Right atrium auricular region (tissue), 2 donors: ENCODE data around the gene GRIK4. TPM values are rescaled to one million over a fixed set of nuclear protein-coding genes. Genes with fewer than 3 reads are reported as not detected.
"Not testable (repeated sequence)": the region's sequence is repeated elsewhere in the genome, so short reads cannot be mapped to it uniquely, and the experiment has no call there.

Experiments used
- DNase-seq: peaks from one replicate; pipeline ENCODE4 v3.0.0-alpha.2; 2019; ENCODE audit warnings: low spot score
- H3K27ac ChIP-seq, 2 donors: fragments of 200-600 bp; sonication (generic); 1 replicate in 1 of 2; 2 replicates in 1 of 2; pipeline ENCODE4 v1.5.1; 2016 to 2019
- H3K27me3 ChIP-seq, 2 donors: fragments of 200-600 bp; sonication (generic); one replicate each; pipeline versions ENCODE4 v1.5.1 to v1.6.0; 2017 to 2019
- H3K36me3 ChIP-seq: fragments of 200-600 bp; sonication (generic); one replicate; pipeline ENCODE4 v1.5.1; 2016
- H3K4me1 ChIP-seq, 2 donors: fragments of 200-600 bp; sonication (generic); one replicate each; pipeline versions ENCODE4 v1.5.1 to v1.6.0; 2017 to 2019
- H3K4me3 ChIP-seq, 2 donors: fragments of 200-600 bp; sonication (generic); 1 replicate in 1 of 2; 2 replicates in 1 of 2; pipeline ENCODE4 v1.5.1; 2017 to 2019; ENCODE audit warnings: mild to moderate bottlenecking in 1 of 2, moderate library complexity in 1 of 2
- H3K9me3 ChIP-seq, 2 donors: fragments of 200-600 bp; sonication (generic); one replicate each; pipeline ENCODE4 v1.5.1; 2019
- CTCF ChIP-seq, 2 donors: fragments of 200-600 bp; sonication (generic); IDR thresholded peaks; one replicate each; pipeline ENCODE4 v1.5.1; 2019; ENCODE audit warnings: antibody characterized with exemption in 2 of 2
- total RNA-seq, 2 donors: library from RNA; depleted of rRNA; stranded (reverse); fragments of >200 nt; gene quantifications; one replicate each; pipeline ENCODE4 v1.1.0, GENCODE V29; 2016

Gene GRIK4
- total RNA-seq, 2 donors from 2014 or later, result 0.04 to 0.30 TPM

DNA sequence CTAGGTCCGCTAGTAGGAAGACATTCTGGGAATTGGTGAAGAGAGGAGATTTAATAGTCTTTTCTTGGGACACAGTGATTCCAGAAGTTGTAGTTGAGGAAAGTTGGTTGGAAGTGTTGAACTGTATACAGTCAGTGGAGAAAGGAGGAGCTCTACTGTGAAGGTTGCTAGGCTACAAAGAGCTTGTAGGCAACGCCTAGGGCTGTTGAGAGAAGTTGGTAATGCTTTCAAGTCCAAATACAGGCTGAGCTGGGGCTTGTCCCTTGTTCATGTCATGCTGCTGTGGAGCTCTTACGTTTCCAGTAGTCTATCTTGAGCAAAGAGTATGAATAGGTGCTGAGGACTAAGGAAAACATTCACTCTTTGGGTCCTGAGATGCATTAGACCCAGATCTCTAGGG lies 513.4 kb downstream of the GRIK4 start:
- Histone ChIP-seq H3K4me3 (peak overlapping the region; percentile 94 to 95), H3K27me3 (no peaks in the 10 kb centered on the region), H3K27ac (peak overlapping the region; percentile 89 to 91), H3K9me3 (no peaks in the 10 kb centered on the region), H3K4me1 (peaks cover 0 to 31% of the 10 kb centered on the region in 2 donors), H3K36me3 (no peaks in the 10 kb centered on the region)
- no peak for TF ChIP-seq CTCF (IDR thresholded peaks at IDR 0.05)
- DNase-seq, result no peak

DNA sequence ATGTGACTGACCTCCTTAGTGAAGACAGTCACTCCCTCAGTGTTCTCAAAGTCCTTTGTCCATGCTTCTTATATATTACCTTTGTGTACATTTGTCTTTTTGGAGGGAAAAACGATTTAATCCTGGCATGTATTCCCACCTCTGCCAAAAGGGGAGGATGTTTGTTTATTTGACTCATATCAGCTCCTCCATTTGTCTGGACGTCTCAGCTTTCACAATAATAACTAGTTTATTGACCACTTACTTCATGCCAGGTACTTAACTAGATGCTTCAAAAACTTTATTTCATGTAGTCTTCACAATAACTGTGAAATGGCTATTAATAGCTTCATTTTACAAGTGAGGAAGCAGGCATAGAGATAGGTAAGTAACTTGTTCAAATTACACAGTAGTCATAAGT lies 517.6 kb downstream of the GRIK4 start:
- Histone ChIP-seq H3K27ac (peak overlapping the region in 1 of 2 donors; percentile 67), H3K4me1 (peaks cover 0 to 31% of the 10 kb centered on the region in 2 donors), H3K9me3 (no peaks in the 10 kb centered on the region)

GRCh38 chr11:121029813-121030445 lies 518.4 kb downstream of the GRIK4 start:
- H3K4me1 ChIP-seq, result peaks cover 0 to 24% of the 10 kb centered on the region in 2 donors
- H3K27ac ChIP-seq, result peak overlapping the region; percentile 43 to 67
- TF ChIP-seq CTCF (IDR thresholded peaks at IDR 0.05), result no peak
- no peaks in the 10 kb centered on the region for H3K27me3 ChIP-seq
- DNase-seq, result no peak
- H3K36me3 ChIP-seq, result no peaks in the 10 kb centered on the region
- H3K4me3 ChIP-seq, result no peak overlapping the region
- H3K9me3 ChIP-seq, result no peaks in the 10 kb centered on the region

More for the DNA sequence above, 517.6 kb downstream of the GRIK4 start:
- no peaks in the 10 kb centered on the region for H3K27me3 ChIP-seq
- H3K4me3 ChIP-seq, result no peak overlapping the region
- TF ChIP-seq CTCF (IDR thresholded peaks at IDR 0.05), result no peak
- no peaks in the 10 kb centered on the region for H3K36me3 ChIP-seq
- no peak for DNase-seq

GRCh38 chr11:121031167-121031566 lies 519.6 kb downstream of the GRIK4 start:
- H3K36me3 ChIP-seq, result no peaks in the 10 kb centered on the region
- H3K4me3 ChIP-seq, result no peak overlapping the region
- H3K27me3 ChIP-seq, result no peaks in the 10 kb centered on the region
- no peaks in the 10 kb centered on the region for H3K9me3 ChIP-seq
- H3K4me1 ChIP-seq, result peaks cover 0 to 19% of the 10 kb centered on the region in 2 donors
- no peak for TF ChIP-seq CTCF (IDR thresholded peaks at IDR 0.05)
- no peak overlapping the region for H3K27ac ChIP-seq
- DNase-seq, result no peak

DNA sequence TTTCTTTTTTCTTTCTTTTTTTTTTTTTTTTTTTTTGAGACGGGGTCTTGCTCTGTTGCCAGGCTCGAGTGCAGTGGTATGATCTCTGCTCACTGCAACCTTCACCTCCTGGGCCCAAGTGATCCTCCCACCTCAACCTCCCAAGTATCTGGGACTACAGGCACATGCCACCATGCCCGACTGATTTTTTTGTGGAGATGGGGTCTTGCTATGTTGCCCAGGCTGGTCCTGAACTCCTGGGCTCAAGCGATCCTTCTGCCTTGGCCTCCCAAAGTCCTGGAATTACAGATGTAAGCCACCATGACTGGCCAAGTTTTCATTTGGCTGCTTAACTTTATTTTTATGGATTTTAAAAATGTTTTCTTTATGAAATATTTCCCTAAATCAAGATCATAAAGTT lies 520.1 kb downstream of the GRIK4 start:
- H3K27me3 ChIP-seq, H3K27ac ChIP-seq, H3K36me3 ChIP-seq, H3K4me3 ChIP-seq, H3K9me3 ChIP-seq, DNase-seq: not testable (repeated sequence)
- H3K4me1 ChIP-seq, result peaks cover 0 to 16% of the 10 kb centered on the region in 2 donors

DNA sequence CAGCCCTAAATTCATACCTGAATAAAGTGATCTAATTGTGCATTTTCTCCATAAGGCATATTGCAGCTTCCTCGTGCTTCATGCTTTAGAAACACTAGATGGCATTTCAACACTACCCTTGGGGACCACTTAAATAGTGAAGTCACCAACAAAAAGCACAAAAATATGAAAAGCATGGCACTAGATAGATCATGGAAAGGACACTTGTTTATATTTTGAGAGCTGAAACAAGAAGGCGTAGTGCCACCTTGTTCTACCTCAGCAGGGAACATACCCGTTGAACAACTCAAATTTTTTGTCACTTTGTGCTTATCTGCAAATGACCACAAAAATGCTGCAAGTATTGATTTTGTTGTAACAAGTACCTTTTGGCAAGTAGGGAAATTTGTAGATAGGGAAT lies 521.0 kb downstream of the GRIK4 start:
- DNase-seq, result no peak

More for the DNA sequence above, 521.0 kb downstream of the GRIK4 start:
- H3K36me3 ChIP-seq, result no peaks in the 10 kb centered on the region
- TF ChIP-seq CTCF (IDR thresholded peaks at IDR 0.05), result peak in 1 of 2 donors; percentile 22
- no peak overlapping the region for H3K27ac ChIP-seq
- H3K9me3 ChIP-seq, result no peaks in the 10 kb centered on the region
- peaks cover 0 to 21% of the 10 kb centered on the region in 2 donors for H3K4me1 ChIP-seq
- no peaks in the 10 kb centered on the region for H3K27me3 ChIP-seq
- no peak overlapping the region for H3K4me3 ChIP-seq
